Activated gamma-delta T cell treated with Interleukin-2 at 50 U/mL for 16 hours (primary cell): Measurements from ENCODE around the gene NBL1.
"Not testable (repeated sequence)": the region's sequence is repeated elsewhere in the genome, so short reads cannot be mapped to it uniquely, and the experiment has no call there.

Source experiments
- DNase-seq: peaks from one replicate; pipeline ENCODE4 v3.0.0-alpha.2; 2020

The NBL1 gene

DNA sequence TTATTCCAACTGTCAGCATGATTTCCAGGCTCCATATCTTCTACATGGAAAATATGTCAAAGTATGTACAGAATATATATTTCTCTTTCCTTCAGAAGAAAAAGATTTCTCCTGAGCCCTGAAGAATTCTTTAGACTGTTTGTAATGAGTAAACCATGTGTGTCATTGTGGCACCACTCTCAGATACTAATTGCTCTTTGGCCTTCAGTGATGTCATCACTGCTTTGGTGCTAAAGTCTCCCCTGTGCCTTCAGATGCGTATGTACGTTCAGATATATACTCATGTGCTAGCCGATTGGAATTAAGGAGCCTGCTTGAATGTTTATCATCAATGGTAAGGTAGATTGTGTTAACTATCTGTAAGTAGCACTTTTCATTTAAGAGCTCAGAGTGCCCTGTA is 20.6 kb upstream of the NBL1 start:
- no peak for DNase-seq

DNA sequence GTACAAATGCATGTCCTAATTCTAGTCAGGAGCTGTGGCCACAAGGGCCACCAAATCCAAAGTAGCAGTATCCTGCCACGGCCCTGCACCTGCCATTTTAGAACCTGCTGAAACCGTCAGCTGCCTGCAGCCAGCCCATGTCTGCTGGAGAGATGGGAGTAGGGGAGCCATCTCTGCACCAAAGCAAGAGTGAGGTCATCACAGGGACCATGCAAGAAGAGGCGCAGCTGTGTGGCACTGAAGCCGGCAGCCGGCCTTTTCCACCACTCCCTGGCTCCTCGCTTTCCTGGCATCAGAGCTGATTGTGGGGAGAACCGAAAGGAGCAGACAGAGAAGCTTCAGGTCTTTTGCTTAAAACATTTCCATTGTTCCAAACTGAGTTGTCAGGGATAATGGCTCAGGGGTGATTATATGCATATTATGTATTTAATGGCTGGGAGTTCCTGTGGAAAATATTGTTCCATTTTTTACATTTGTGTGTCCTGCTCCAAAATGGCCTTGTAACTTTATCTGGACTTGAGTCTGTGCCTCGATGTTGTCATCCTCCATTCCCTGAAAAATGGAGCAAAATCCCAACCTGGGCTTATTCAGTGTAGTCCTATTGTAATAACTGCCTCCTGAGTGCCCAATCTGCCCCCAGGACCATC is 18.7 kb upstream of the NBL1 start:
- DNase-seq, result no peak

DNA sequence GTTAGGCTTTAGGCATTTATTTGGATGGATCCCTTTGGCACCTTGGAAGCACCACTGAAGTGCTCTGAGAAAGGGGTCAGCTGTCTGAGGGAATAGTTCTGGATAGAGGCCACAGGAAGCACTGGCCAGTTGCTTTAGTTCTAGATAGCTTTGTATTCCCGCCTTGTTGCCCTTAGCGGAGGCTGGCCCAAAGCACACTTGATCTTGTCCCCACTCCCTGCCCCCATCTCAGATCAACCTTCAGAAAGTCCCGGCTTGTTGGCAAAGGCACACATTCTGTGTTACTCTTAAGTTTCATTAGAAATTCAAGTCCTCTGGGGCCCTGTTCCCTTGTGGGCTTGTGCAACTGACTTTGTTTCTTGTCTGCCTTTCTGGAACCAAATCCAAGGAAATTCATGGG is 15.2 kb upstream of the NBL1 start:
- no peak for DNase-seq

DNA sequence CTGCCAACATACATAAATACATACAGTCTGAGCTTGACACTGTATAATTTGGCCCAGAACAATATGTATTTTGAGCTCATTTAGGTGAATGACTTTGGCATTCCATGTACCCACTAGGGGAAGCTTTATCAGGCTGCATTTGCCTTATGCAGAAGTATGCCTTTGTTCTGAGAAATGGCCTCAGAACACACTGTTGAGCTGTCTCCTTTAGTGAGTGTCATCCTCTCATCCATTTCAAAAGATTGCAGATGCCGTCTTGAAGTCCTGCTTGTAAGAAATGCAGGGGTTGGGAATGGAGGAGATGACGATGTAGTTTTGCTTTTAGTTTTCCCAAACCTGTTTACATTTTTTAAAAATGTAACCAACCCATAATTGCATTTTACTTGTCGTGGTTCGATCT is 14.8 kb upstream of the NBL1 start:
- no peak for DNase-seq

DNA sequence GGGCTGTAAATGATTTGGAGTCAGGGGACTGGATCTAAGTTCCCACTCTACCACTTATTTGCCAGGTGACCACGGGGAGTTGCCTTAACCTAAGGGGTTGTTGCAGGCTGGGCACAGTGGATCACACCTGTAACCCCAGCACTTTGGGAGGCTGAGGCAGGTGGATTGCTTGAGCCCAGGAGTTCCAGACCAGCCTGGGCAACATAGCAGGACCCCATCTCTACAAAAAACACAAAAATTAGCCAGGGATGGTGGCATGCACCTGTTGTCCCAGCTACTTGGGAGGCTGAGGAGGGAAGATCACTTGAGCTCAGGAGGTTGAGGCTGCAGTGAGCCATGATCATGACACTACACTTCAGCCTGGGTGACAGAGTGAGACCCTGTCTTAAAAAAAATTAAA is 13.9 kb upstream of the NBL1 start:
- DNase-seq, result not testable (repeated sequence)

DNA sequence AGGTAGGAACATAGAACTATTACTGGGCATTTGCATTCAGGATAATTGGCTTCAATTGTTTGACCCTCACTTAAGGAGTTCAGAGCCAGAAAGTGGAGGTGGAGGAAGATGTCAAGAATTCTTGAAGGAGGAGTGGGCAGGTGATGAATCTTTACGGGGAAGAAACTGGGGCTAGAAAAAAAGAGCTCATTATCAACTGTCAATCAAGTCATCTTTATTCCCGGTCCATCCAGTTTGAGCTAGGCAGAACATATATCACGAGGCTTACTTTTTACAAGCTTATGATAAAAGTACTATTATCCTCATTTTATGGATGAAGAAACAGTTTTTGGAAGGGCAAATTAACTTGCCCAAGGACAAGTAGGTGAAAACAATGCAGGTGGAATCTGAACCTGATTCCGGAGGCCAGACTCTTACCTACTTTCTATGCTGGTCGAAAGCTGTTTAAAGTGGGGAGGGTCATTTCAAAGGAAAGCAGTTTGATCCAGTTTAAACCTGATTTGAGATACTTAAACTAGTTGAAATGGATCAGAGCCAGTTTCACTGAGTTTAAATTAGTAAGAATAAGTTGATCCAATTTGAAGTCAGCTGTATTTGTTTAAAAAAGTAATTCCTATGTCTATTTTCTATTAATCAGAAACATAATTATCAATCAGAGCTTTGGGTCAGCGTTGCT is 13.3 kb upstream of the NBL1 start:
- DNase-seq, result no peak

DNA sequence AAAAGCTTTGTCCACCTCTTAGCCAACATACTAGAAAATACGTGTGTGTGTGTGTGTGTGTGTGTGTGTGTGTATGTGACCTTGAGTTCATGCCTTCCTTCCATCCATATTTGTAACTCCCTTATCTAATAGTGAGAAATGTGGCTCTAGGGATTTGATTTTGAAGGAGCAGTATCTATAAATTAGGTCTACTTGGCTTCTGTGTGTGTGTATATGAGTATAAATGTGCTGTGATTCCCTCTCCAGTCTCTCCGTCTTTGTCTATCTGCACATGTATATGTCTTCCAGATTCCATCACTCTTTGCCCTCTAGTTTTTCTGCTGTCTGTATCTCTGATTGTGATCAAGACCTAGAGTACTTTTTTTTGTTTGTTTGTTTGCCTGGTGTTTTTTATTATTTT is 11.9 kb upstream of the NBL1 start:
- no peak for DNase-seq

DNA sequence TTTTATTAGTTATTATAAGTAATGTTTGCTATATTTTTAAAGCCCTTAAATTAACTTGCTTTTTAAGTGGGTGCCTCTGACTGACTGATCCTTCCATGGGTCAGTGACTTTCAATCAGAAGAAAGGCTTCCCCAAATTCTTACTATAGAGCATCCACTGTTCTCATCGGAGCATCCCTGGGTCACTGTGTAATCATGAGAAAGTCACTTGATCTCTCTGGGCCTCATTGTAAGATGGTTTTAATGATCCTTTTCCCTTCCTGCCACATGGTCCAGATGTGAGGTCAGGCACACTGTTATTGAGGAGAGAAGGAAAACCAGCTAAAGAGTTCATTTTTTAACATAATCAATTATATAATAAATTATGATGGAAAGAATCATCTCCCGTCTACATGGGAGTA is 11.0 kb upstream of the NBL1 start:
- no peak for DNase-seq

DNA sequence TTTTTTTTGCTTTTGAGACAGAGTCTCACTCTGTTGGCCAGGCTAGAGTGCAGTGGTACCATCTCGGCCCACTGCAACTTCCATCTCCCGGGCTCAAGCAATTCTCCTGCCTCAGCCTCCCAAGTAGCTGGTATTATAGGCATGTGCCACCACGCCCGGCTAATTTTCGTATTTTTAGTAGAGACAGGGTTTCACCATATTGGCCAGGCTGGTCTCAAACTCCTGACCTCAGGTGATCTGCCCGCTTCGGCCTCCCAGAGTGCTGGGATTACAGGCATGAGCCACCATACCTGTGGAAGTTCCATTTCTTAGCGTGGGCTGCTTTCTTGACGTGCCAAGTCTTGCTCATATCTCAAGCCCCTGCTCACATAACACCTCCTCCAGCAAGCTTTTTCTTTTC is 9.0 kb upstream of the NBL1 start:
- not testable (repeated sequence) for DNase-seq

DNA sequence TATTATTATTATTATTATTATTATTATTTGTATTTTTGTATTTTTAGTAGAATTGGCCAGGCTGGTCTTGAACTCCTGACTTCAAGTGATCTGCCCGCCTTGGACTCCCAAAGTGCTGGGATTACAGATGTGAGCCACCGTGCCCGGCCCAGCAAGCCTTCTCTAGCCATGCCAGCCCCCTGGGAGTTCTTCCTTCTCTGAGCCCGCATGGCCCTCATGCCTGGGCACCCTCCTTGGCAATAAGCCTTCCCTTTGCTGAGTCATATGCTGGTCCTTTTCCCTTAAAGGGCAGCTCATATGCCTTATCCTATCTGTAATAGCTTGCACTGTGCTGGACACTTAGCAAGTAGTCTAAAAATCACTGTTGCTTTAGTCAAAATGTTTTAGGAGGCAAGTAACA is 8.5 kb upstream of the NBL1 start:
- no peak for DNase-seq

DNA sequence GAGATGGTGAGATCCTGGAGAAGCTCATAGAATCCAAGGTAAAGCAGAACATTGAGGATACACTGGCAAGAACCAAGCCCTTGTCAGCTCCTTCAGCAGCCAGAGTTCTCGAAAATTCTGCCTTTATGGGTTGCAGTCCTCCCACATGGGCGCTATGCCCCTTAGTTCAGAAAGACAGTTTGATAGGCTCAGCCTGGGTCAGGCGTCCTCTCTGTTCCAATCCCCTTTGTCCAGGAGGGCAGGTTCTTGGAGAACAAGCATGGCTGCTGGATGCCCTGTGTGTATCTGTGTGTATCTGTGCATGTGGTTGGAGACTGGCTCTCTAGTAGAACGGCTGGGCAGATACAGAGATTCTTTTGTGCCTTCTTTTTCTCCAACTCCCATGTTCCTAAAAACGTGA is 8.0 kb upstream of the NBL1 start:
- no peak for DNase-seq

DNA sequence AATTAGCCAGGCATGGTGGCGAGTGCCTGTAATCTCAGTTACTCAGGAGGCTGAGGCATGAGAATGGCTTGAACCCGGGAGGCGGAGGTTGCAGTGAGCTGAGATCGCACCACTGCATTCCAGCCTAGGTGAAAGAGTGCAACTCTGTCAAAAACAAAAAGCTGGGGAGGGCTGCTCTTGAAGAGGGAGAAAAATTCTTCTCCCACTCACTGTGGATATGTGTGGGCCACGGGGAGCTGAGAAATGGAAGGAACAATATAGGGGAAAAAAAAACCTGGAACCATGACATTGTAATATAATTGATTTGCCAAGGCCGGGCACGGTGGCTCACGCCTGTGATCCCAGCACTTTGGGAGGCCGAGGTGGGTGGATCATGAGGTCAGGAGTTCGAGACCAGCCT is 7.4 kb upstream of the NBL1 start:
- not testable (repeated sequence) for DNase-seq

DNA sequence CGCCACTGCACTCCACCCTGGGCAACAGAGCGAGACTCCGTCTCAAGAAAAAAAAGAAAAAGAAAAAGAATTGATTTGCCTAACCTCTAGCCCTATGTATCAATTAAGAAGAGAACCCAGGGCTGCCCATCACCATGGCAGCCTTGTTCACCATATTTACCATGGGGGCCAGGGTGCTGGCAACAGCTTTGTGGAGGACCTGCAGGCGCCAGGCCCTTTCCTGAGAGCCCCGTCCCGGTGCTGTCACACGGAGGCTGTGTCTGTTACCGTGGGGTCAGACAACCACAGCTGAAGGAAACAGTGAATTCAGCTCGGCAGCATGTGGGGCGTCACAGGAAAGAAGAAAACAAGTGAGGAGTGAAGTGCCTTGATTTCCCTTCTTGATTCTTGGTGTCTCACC is 6.5 kb upstream of the NBL1 start:
- DNase-seq, result no peak

DNA sequence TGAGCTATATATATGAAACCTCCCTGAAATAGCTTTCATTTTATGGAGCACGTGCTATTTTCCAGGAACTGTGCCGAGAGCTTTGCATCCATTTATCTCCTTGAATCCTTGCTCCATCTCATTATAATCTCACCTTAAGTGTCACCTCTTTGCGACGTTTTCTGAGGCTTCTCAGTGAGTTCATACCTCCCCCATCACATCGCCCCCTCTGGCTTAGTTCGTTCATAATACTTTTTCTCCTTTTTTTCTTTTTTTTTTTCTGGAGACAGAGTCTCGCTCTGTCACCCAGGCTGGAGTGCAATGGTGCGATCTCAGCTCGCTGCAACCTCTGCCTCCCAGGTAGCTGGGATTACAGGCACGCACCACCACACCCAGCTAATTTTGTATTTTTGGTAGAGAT is 4.9 kb upstream of the NBL1 start:
- not testable (repeated sequence) for DNase-seq

DNA sequence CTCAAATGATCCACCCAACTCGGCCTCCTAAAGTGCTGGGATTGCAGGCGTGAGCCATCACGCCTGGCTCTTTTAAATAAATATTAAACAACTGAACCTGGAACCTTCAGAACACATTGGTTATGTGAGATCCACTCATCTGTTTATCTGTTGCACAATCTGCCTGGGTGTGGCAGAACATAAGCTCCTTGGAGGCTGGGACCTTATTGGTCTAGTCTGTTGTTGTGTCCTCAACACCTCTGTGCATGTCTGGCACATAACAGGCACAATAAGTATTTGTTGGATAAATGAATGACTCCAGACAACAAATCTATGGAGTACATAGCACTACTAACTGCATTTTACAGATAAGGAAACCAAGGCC is 4.1 kb upstream of the NBL1 start:
- no peak for DNase-seq

DNA sequence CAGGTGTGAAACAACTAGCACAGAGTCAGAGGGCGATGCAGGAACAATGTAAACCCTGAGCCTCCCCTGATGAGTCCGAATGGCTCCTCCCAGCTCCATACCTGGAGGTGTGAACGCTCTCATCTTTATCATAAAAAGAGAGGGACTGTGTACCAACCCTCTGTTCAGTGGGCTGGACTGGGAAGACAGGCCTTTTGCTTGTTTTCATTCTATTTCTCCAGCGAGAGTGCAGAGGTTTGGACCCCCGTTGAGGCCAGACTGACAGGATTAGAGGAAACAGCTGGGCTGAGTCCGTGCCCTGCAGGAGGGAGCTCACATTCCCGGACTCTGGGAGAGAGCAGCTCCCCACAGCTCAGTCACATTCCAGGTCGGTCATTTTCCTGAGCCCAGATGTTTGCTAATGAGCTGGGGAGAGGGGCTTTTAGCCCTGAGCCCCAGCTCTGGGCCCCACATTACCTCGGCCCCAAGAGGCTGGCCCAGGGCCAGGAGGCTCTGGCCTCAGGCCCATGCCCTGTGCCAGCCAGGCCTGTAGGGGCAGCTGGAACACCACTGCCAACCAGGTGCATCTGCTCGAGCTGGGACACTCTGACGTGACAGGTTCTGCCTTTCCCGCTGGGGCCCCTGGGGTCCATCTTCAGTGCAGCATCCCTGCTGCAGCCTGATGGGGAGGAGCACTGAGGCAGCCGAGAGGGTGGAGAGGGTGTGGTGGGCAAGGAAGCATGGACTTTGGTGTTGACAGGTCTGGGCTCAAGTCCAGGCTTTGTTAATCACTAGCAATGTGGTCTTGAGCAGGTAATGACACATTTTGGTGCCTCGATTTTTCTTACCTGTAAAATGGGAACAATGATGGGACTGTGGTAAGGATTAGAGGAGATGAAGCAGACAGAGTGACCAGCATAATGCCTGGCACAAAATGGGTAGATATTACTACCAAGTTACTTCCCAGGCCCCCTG is 3.5 kb upstream of the NBL1 start:
- no peak for DNase-seq

DNA sequence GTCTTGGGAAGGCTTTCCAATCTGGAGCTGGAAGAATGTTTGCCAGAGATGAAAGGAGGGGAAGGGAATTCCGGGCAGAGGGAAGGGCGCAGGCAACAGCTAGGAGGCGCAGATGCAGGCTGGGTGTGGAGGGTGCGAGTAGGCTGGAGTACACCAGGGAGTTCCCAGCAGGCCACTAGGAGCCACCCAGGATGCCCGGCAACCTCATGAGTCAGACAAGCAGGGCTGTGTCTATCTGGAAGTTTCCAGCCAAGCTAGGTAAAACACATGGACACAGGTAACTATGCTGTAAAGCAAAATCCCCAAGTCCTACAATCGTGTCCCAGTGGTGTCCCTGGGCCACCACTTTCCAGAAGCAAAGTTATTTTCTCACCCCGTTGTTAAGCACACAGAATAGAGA is 990 bp upstream of the NBL1 start:
- DNase-seq, result no peak

DNA sequence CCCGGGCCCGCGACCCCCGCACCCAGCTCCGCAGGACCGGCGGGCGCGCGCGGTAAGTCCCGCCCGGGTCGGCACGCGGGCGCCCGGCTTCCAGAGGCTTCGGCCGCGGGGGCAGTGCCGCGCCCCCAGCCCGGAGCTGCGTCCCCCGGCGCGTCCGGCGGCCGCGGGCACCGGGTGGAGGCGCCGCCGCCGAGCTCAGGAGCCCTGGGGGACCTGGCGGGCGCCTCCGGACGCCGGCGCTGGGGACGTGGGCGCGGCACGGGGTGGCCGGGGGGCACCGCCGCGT is 227 bp downstream of the NBL1 start:
- DNase-seq, result no peak

DNA sequence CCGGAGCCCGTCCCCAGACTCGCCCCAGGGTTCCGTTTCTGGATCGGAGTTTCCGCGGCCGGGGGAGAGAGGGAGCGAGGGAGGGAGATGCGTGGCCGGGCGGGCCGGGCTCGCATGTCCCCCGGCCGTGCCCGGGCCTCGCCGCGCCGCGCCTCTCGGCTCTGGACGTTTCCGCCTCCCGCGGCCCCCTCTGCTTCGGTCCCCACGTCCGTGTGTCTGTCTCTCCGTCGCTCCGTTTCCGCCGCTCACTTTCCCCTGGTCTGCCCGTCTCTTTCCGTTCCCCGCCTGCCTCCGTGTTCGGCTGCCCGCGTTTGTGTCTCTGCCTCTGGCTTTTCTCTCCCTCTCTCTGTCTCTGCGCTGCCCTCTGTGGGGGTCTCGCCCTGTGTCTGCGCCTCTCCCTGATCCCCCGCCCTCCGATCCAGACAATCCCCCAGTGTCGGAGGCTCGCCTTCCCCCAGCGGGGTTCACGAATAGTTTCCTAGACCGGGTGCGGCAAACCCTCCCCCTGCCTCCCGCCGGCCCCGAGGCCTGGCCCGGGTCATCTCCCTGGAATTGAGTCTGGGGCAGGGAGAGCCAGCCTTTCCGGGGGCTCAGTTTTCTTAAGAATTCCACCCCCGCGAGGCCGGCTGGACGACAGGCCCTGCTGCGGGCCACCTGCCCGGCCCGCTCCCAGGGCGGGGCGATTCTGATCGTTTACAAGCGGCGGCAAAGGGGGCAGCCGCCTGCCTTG is 735 bp downstream of the NBL1 start:
- peak; percentile 45 for DNase-seq

DNA sequence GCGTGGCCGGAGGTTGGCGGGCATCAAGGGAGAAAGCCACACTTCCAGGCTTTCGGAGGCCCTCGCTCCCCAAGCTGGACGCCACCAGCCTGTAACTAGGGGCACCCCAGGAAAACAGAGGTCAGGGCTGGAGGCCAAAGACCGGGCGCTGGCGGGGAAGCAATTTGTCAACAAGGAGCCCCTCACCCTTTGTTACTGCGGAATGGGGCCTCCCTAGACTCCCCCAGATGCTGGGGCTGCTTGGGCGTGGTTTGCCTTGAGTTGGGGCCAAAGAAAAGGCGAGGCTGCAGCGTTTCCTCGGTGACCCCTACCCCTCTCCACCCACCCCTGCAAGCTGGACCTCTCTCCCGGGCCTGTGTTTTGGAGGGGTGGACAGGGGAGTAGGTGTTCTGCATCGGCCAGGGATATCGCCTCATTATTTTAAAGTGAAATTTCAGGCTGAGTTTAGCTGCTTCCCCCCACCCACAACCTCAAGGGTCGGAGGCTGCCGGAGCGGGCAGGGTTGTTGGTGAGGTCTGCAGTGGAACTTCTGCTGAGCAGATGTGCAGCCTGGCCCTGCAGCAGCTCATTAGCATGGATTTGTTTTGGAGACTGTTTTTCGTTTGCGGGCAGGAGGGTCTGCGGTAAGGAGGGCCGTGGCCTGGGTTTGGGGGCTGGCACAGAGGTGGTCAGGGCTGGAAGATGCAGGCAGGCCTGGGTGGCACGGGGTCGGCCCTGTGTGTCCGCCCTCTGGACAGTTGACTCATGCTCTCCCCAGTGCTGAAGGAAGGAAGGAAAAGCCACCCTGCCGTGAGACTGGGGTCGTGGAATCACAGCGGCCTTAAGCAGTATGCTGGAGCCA is 1.5 kb downstream of the NBL1 start:
- no peak for DNase-seq

DNA sequence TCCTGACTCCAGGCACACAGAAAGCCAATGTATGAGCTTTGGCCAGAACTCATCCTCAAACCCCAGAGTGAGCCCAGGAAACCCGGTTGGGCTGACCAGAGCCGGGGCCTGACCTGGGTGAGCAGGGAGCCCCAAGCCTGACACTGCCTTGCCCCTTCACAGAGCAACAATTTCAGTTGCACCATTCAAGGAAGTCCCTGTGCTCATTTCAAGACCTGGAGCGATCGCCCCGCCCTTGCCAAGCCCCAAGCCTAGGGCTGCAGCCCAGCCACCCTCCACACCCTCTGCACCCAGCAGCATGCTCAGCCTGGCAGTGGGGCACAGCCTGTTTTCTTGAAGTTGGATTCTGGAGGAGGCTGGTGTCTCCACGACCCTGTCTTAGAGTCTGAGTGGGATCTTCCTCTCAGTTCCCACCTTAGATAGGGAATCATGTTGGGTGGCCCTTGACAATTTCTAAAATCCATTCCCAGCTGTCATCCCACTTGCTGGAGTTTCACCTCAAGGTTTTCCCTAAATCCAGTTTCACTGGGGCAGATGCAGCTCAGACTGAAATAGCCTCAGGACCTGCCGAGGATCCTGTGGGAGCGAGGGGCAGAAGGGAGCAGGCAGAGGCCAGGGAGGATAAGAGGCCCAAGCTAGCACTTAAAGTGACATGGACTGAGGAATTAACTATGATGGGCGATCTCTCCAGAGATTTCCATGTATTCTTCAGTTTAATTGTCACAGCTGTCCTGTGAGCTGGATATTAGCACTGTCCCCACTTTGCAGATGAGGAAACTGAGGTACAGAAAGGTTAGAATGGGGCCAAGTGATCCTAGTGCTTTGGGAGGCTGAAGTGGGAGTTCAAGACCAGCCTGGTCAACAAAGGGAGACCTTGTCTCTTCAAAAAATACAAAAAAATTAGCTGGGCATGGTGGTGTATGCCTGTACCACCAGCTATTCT is 2.5 kb downstream of the NBL1 start:
- DNase-seq, result no peak
